ENCODE results near the gene SRPX2. TPM values are rescaled to one million over a fixed set of nuclear protein-coding genes. Genes with fewer than 3 reads are reported as not detected.

Gene SRPX2, protein sequence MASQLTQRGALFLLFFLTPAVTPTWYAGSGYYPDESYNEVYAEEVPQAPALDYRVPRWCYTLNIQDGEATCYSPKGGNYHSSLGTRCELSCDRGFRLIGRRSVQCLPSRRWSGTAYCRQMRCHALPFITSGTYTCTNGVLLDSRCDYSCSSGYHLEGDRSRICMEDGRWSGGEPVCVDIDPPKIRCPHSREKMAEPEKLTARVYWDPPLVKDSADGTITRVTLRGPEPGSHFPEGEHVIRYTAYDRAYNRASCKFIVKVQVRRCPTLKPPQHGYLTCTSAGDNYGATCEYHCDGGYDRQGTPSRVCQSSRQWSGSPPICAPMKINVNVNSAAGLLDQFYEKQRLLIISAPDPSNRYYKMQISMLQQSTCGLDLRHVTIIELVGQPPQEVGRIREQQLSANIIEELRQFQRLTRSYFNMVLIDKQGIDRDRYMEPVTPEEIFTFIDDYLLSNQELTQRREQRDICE
- total RNA-seq (2014; rRNA removed; shearing (Covaris generic)) (36.5 and 36.7 TPM in 2 replicates), polyA plus RNA-seq (2016; fragmentation: Nextera tagmentation; extraction: Ambion mirVana) (40.3 and 40.4 TPM in 2 replicates)

DNA sequence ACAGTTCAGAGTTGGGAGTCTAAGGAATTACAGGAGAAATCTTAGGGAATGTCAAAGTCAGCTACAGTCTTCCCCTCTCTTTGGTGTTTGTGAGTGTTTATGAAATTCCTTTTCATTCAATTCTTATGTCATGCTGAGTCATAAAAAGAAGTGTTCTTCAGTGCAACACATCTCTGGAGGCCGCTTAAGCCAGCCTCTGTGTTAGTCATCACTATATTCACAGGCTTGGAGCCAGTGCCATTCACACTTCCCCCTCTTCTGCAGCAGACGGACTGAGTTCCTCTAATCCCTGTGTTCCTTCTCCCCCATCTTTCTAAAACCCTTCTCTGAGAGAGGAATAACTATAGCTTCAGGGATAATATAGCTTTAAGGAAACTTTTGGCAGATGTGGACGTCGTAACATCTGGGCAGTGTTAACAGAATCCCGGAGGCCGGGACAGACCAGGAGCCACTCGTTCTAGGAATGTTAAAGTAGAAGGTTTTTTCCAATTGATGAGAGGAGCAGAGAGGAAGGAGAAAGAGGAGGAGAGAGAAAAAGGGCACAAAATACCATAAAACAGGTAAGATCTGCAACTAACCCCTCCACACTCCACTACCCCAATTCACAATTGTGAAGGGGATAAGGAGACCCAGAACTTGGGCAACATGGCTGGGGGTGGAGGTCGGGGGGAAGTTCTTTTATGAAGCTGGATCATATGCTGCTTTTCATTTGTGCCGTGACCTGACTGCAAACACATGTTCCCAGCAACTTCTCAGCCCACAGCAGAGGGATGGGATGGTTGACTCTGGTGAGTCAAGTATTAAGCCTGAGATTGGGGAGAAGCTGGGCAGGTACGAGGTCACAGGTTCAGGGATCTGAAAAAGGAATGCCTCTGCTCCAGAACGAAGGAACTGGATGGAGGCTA, at the start of gene SRPX2:
Gene SRPX2, plus strand, starts transcription at position 244 of the 905 bp plus-strand sequence. CDS start 2,124 bp downstream, outside the sequence.
- TF ChIP-seq EZH2 (IDR thresholded peaks at IDR 0.05; ENCODE audit: insufficient read depth, poor library complexity, severe bottlenecking) = no peak
- no peak for TF ChIP-seq EZH2phosphoT487 (IDR thresholded peaks at IDR 0.05; ENCODE audit: insufficient read depth, low read depth)
- H3K4me3 ChIP-seq = peak within 1 kb of the TSS; percentile 74
- peaks cover 43% of the 10 kb centered on the region for H3K4me1 ChIP-seq (ENCODE audit: insufficient read depth)
- H3K9me2 ChIP-seq (ENCODE audit: insufficient read depth) = no peaks in the 10 kb centered on the region
- no peaks in the 10 kb centered on the region for H3K36me3 ChIP-seq (ENCODE audit: low read depth)
- in situ Hi-C loops (cut with MboI) = no loop called here
- WGBS, 2 experiments (ENCODE audit: low coverage in 1 of 2, low lambda C conversion rate in 2 of 2, missing lambda C conversion rate in 2 of 2) = 0 to 1% methylated on average over 10 to 11 of the region's 11 CpGs
- no peaks in the 10 kb centered on the region for H3K9me3 ChIP-seq (ENCODE audit: low read depth)
- H4K20me1 ChIP-seq (ENCODE audit: insufficient read depth) = no peaks in the 10 kb centered on the region
- 0 out of 2 replicates have a peak, but pooled peaks cover 19% of the 10 kb centered on the region for H3K79me2 ChIP-seq (ENCODE audit: insufficient read depth)
- peak within 1 kb of the TSS; percentile 62 for H2AFZ ChIP-seq
- peak; percentile 90 for DNase-seq
- H3K27me3 ChIP-seq (replicated peaks; ENCODE audit: insufficient read depth) = no peaks in the 10 kb centered on the region
- H3K27ac ChIP-seq = peak within 1 kb of the TSS; percentile 84
- peak within 1 kb of the TSS; percentile 88 for H3K4me2 ChIP-seq (ENCODE audit: unreplicated experiment)
- peaks cover 47% of the 10 kb centered on the region for H3F3A ChIP-seq (ENCODE audit: insufficient read depth)
- peak within 1 kb of the TSS; percentile 85 for H3K9ac ChIP-seq

DNA sequence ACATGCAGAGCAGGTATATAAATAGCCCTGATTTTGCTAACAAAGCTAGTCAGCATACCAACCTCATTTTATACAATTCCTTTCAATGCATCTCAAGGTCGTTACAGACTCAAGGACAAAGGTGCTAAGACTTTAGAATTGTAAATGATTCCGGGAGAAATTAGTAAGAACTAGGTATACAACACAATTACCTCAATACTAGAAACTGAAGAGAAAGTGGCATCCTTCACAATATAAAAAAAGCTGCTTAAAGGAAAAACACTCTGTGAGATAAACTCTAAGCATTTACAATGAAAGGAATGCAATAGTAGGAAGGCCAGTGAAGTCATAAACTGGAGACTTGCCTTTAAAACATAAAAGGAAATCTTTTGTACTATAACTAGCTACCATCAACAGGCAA, 47.4 kb upstream of the SRPX2 start:
- Histone ChIP-seq H2AFZ (no peak overlapping the region), H3K9me2 (ENCODE audit: insufficient read depth) (no peaks in the 10 kb centered on the region), H3K36me3 (ENCODE audit: low read depth) (no peaks in the 10 kb centered on the region), H3K4me1 (ENCODE audit: insufficient read depth) (no peaks in the 10 kb centered on the region), H3K27ac (no peak overlapping the region), H3K27me3 (replicated peaks; ENCODE audit: insufficient read depth) (no peaks in the 10 kb centered on the region), H4K20me1 (ENCODE audit: insufficient read depth) (no peaks in the 10 kb centered on the region), H3K9me3 (ENCODE audit: low read depth) (no peaks in the 10 kb centered on the region), H3F3A (ENCODE audit: insufficient read depth) (no peaks in the 10 kb centered on the region), H3K79me2 (ENCODE audit: insufficient read depth) (no peaks in the 10 kb centered on the region), H3K4me3 (no peak overlapping the region), H3K4me2 (ENCODE audit: unreplicated experiment) (no peak overlapping the region), H3K9ac (no peak overlapping the region)
- WGBS, 2 experiments (ENCODE audit: low coverage in 1 of 2, low lambda C conversion rate in 2 of 2, missing lambda C conversion rate in 2 of 2) = 25 to 31% methylated on average over 2 of the region's 2 CpGs
- TF ChIP-seq EZH2 (IDR thresholded peaks at IDR 0.05; ENCODE audit: insufficient read depth, poor library complexity, severe bottlenecking) (no peak), EZH2phosphoT487 (IDR thresholded peaks at IDR 0.05; ENCODE audit: insufficient read depth, low read depth) (no peak)
- DNase-seq = no peak
- in situ Hi-C loops (cut with MboI) = no loop called here

- H3K4me1 ChIP-seq (ENCODE audit: insufficient read depth) = no peaks in the 10 kb centered on the region
- no peak for TF ChIP-seq EZH2phosphoT487 (IDR thresholded peaks at IDR 0.05; ENCODE audit: insufficient read depth, low read depth)
- H2AFZ ChIP-seq = no peak overlapping the region
- no peaks in the 10 kb centered on the region for H3K79me2 ChIP-seq (ENCODE audit: insufficient read depth)
- DNase-seq = no peak
- no peaks in the 10 kb centered on the region for H3K9me2 ChIP-seq (ENCODE audit: insufficient read depth)
- H3K4me2 ChIP-seq (ENCODE audit: unreplicated experiment) = no peak overlapping the region
- H3K36me3 ChIP-seq (ENCODE audit: low read depth) = no peaks in the 10 kb centered on the region
- H3K27me3 ChIP-seq (replicated peaks; ENCODE audit: insufficient read depth) = no peaks in the 10 kb centered on the region
- no peaks in the 10 kb centered on the region for H4K20me1 ChIP-seq (ENCODE audit: insufficient read depth)
- WGBS, 2 experiments (ENCODE audit: low coverage in 1 of 2, low lambda C conversion rate in 2 of 2, missing lambda C conversion rate in 2 of 2) = 80 to 82% methylated on average over 2 to 9 of the region's 9 CpGs
- in situ Hi-C loops (cut with MboI) = no loop called here
- no peaks in the 10 kb centered on the region for H3K9me3 ChIP-seq (ENCODE audit: low read depth)
- no peaks in the 10 kb centered on the region for H3F3A ChIP-seq (ENCODE audit: insufficient read depth)
- no peak overlapping the region for H3K9ac ChIP-seq
- H3K27ac ChIP-seq = no peak overlapping the region
- H3K4me3 ChIP-seq = no peak overlapping the region
Observed at GRCh38 chrX:100599456-100599855, 44.5 kb upstream of the SRPX2 start.

GRCh38 chrX:100600340-100600739, 43.7 kb upstream of the SRPX2 start:
- Histone ChIP-seq H3K4me2 (ENCODE audit: unreplicated experiment) (no peak overlapping the region), H3K27me3 (replicated peaks; ENCODE audit: insufficient read depth) (no peaks in the 10 kb centered on the region), H3K36me3 (ENCODE audit: low read depth) (no peaks in the 10 kb centered on the region), H3K4me3 (no peak overlapping the region), H4K20me1 (ENCODE audit: insufficient read depth) (no peaks in the 10 kb centered on the region), H3K27ac (no peak overlapping the region), H3K9ac (no peak overlapping the region), H3F3A (ENCODE audit: insufficient read depth) (no peaks in the 10 kb centered on the region), H2AFZ (no peak overlapping the region), H3K9me3 (ENCODE audit: low read depth) (no peaks in the 10 kb centered on the region), H3K4me1 (ENCODE audit: insufficient read depth) (no peaks in the 10 kb centered on the region), H3K9me2 (ENCODE audit: insufficient read depth) (no peaks in the 10 kb centered on the region), H3K79me2 (ENCODE audit: insufficient read depth) (no peaks in the 10 kb centered on the region)
- DNase-seq = no peak
- TF ChIP-seq EZH2 (IDR thresholded peaks at IDR 0.05; ENCODE audit: insufficient read depth, poor library complexity, severe bottlenecking) (no peak), EZH2phosphoT487 (IDR thresholded peaks at IDR 0.05; ENCODE audit: insufficient read depth, low read depth) (no peak)
- in situ Hi-C loops (cut with MboI) = no loop called here
